ENCODE results near the gene PDGFB.

The PDGFB gene

DNA sequence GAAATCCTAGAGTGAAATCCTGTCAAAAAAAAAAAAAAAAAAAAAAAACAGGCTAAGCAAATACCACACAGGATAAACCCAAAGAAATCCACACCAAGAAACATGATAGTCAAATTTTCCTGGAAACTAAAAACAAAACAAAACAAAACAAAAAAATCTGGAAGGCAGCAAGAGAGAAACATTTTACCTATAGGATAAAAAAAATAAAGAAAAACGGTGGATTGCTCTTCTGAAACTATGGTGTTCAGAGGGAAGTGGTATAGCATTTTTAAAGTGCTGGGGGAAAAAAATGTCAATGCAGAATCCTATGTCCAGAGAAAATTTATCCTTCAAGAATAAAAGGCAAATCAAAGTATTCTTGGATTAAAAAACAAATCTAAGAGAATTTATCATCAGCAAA lies 50.7 kb downstream of the PDGFB start:
- no peak for DNase-seq

DNA sequence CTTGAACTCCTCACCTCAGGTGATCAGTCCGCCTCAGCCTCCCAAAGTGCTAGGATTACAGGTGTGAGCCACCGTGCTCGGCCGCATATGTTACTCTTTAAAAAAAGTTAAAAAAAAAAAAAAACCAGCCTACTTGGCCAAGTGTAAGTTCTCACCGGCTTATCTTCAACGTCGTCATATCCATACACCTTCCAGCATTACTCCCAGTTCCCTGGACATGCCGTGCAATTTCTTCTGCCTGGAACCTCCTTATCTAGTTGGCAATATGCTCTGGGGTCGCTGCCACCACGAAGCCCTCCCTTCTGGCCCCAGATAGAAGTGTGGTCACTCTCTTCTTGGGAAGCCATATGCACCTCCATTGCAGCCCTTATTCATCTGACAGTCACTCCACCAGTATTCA lies 56.0 kb downstream of the PDGFB start:
- DNase-seq = no peak

GRCh38 chr22:39185601-39186012 lies 59.2 kb downstream of the PDGFB start:
- DNase-seq = no peak

GRCh38 chr22:39184586-39185577 lies 59.9 kb downstream of the PDGFB start:
- DNase-seq = no peak

DNA sequence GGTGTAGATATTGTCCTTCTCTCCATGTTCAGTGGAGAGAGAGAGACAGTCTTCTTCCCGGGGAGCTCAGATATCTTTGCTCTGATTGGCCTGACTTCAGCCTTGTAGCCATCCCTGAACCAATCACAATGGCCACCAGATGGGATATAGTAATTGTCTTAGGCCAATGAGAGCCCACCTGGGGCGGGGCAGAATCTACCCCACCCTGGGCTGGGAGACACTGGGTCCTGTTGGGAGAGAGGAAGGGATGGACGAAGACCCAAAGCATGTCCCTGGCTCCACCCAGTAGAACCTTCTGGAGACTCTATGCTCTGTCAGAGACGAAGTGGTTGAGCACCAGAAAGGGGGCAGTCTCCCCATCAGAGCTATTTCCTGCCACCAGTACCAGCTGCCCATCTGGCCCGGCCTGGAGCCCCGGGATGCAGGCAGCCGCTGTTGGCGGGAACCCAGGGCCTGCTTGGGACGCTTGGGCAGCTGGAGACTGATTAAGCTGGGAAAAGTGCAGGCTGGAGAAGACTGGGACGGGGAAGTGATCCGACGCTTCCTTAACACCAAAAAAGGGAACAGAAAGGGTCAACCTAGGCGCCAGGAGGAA lies 60.7 kb downstream of the PDGFB start:
- DNase-seq = no peak

GRCh38 chr22:39182478-39183030 lies 62.2 kb downstream of the PDGFB start:
- no peak for DNase-seq

DNA sequence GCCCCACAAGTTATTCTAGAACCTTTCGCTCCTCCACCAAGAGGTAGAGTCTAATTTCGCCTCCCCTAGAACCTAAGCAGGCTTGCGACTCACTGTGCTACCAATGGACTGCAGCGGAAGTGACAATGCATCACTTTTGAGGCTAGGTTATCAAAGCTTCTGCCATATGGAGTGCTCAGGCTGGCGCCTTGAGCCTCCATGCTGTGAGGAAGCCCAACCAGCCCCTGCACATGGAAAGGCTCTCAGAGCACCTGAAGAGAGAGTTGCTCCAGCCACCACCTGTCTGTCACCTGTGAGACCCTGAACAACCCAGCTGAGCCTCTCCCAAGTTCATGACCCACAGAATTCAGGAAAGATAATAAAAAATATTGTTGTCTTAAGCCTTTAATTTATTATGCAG lies 63.0 kb downstream of the PDGFB start:
- DNase-seq = no peak

DNA sequence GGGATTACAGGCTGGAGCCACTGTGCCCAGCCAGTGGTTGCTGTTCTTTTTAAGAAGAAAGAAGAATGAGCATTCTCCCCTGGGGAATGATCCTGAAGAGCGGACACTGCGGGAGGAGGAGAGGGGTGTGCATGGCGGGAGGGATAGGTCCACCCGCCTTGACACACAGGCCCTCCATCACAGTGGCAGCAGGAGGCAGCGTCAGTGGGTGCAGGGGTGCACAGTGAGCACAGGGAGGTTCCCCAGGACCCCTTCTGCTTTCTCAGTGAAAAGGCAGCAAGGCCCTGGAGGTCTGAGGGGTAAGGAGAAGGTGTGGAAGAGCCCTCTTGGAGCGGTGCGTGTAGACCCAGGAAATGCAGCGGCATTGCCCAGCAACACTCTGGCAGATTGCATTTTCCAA lies 63.4 kb downstream of the PDGFB start:
- no peak for DNase-seq

GRCh38 chr22:39179841-39180335 lies 64.9 kb downstream of the PDGFB start:
- DNase-seq = no peak

- DNase-seq = no peak
Observed at GRCh38 chr22:39179401-39179827, 65.4 kb downstream of the PDGFB start.

DNA sequence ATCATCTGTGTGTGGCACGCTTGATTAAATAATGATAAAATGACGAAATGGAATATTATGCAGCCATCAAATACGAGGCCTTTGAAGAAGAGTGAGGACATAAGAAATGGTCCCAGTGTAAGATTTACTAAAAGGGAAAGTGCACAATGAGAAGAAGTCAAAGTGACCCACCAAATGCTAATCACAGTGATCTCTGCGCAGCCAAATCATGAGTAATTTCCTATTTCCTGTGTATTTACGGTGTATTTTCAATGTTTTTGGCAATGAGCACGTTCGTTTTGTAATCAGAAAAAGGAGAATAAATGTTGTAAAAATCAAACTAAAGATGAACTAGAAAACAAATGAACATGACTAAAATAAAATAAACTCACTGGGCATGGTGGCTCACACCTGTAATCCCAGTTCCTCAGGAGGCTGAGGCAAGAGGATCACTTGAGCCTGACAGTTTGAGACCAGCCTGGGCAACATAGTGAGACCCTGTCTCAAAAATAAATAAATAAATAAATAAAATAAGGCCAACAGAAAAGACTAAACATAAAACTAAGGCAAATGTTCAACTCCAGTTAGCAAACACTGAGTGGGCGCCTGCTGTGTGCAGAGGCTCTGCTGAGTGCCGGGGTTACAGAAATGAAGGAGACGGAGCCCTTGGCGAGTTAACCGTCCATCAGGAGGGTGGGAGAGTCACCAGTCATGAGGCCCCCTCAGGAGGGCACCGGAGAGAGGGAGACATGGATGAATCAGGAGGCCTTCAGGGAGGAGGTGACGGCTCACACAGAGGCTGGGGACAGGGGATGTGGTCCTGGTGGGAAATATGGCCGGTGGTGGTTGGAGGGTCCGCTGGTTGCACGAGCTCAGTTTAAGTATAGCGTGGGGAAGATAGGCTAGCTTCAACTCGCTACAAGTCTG lies 66.3 kb downstream of the PDGFB start:
- no peak for DNase-seq

GRCh38 chr22:39177791-39178190 lies 67.0 kb downstream of the PDGFB start:
- DNase-seq = no peak

- no peak for DNase-seq
Observed at GRCh38 chr22:39177456-39177775, 67.4 kb downstream of the PDGFB start.

DNA sequence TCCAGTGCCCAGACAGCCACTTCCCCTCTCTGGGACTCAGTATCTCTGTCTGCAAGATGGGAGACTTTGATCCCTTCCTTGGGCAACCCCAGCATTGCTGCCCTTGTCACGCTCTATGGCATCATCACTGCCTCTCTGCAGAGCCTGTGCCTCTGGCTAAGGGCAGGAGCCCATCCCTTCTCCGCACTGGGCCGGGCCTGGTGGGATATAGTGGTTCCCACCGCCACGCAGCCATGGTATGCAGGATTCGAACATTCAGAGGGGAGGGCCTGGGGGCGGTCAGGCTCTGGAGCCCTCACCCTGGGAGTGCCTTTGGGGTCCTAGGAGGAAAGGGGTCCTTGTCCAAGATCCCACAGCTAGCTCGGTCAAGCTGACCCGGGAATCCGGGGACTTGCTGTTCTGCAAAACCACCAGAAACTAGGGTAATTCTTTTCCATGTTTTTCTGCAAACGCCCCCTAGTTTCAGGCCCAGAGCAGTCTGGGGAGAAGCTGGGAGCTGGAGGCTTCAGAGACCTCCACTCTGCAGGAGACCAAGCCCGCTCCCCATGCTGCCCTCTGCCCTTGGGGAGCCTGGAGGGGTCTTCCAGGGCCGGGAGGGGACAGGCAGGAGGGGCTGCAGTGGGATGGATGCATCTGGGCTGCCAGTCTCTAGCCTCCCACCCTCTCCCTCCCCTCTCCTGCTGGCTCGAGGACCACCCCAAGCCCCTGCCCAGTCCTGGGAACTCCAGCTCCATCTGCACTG lies 67.9 kb downstream of the PDGFB start:
- DNase-seq = no peak

GRCh38 chr22:39176143-39176713 lies 68.6 kb downstream of the PDGFB start:
- no peak for DNase-seq

- DNase-seq = no peak
Observed at GRCh38 chr22:39175353-39176142, 69.2 kb downstream of the PDGFB start.

- peak; percentile 38 for DNase-seq
Observed at GRCh38 chr22:39174498-39175352, 70.1 kb downstream of the PDGFB start.

DNA sequence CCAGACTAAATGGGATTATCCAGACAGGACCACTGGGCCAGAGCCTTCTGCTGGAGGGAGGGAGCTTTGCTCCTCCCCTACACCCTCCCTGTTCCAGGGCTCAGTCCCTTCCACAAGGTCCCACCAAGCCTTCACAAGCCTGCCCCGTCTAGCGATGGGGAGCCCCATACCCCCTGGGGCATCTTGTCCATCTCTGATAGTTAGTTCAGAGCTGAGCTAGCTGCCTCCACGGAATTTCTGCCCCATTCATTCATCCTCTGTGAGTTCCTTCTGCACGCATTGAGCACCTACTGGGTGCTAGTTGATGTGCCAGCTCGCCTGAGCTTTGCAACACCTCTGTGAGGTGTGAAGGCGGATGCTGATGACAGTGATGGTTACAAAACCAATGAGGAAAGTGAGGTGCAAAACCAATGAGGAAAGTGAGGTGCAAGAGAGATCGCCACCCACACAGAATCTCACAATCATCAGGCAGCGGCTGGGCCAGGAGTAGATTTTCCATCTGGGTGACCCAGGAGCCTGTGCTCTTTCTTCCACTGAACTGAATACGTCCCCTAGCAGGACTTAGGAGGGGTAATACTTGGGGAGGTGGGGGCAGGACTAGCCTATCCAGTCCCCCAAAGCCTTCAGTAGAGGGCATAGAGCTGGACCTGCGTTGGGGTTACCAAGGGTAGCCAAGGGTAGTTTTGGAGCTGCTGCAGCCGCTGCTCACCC lies 70.8 kb downstream of the PDGFB start:
- no peak for DNase-seq

Data from activated T-cell treated with anti-CD3 and anti-CD28 coated beads for 4 hours (primary cell).